HEK293T (cell line): Measurements from ENCODE around the gene PTGER2.

Source experiments
- CTBP1 ChIP-seq: fragments of 450-650 bp; IDR thresholded peaks from 2 replicates; pipeline ENCODE4 v1.6.1; 2016; ENCODE audit warnings: borderline replicate concordance
- FOXK2 ChIP-seq: fragments of 450-650 bp; IDR thresholded peaks from 2 replicates; pipeline ENCODE4 v1.6.1; 2016; ENCODE audit warnings: mild to moderate bottlenecking
- FOXM1 ChIP-seq: fragments of 450-650 bp; IDR thresholded peaks from 2 replicates; pipeline ENCODE4 v1.6.1; 2017; ENCODE audit warnings: mild to moderate bottlenecking, borderline replicate concordance
- HDGF ChIP-seq: fragments of 450-650 bp; IDR thresholded peaks from 2 replicates; pipeline ENCODE4 v1.6.1; 2017; ENCODE audit warnings: antibody characterized with exemption, borderline replicate concordance
- L3MBTL2 ChIP-seq: fragments of 450-650 bp; conservative IDR thresholded peaks from 2 replicates; pipeline ENCODE4 v1.6.1; 2016; ENCODE audit warnings: mild to moderate bottlenecking
- SP1 ChIP-seq: fragments of 450-650 bp; IDR thresholded peaks from 2 replicates; pipeline ENCODE4 v1.6.1; 2017
- SUZ12 ChIP-seq: fragments of 450-650 bp; IDR thresholded peaks from 2 replicates; pipeline ENCODE4 v1.6.1; 2016; ENCODE audit warnings: mild to moderate bottlenecking
- TARDBP ChIP-seq: fragments of 450-650 bp; IDR thresholded peaks from 2 replicates; pipeline ENCODE4 v1.6.1; 2016

- TF ChIP-seq TARDBP (no peak), CTBP1 (no peak), FOXM1 (no peak), L3MBTL2 (no peak), HDGF (no peak), FOXK2 (no peak), SUZ12 (no peak), SP1 (no peak)
Observed at GRCh38 chr14:52327374-52328226, 13.5 kb downstream of the PTGER2 start.
